ENCODE measurements around the gene CNIH3.

CNIH3 gene

GRCh38 chr1:224585051-224585450, 31.1 kb upstream of the CNIH3 start:
- no peak for TF ChIP-seq TCF4 (CRISPR knock-in tag; IDR thresholded peaks at IDR 0.05; ENCODE audit: borderline replicate concordance)
- TF ChIP-seq ISL1 (CRISPR knock-in tag; IDR thresholded peaks at IDR 0.05), result no peak
- TF ChIP-seq TSHZ2 (CRISPR knock-in tag; IDR thresholded peaks at IDR 0.05), result no peak
- no peak for TF ChIP-seq ESRRG (CRISPR knock-in tag; IDR thresholded peaks at IDR 0.05)
- no peak for TF ChIP-seq ZNF8 (CRISPR knock-in tag; IDR thresholded peaks at IDR 0.05)
- TF ChIP-seq, protein P1, sequence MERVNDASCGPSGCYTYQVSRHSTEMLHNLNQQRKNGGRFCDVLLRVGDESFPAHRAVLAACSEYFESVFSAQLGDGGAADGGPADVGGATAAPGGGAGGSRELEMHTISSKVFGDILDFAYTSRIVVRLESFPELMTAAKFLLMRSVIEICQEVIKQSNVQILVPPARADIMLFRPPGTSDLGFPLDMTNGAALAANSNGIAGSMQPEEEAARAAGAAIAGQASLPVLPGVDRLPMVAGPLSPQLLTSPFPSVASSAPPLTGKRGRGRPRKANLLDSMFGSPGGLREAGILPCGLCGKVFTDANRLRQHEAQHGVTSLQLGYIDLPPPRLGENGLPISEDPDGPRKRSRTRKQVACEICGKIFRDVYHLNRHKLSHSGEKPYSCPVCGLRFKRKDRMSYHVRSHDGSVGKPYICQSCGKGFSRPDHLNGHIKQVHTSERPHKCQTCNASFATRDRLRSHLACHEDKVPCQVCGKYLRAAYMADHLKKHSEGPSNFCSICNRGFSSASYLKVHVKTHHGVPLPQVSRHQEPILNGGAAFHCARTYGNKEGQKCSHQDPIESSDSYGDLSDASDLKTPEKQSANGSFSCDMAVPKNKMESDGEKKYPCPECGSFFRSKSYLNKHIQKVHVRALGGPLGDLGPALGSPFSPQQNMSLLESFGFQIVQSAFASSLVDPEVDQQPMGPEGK (CRISPR knock-in tag; IDR thresholded peaks at IDR 0.05; ENCODE audit: borderline replicate concordance), result no peak
- no peak for TF ChIP-seq SNAI2 (CRISPR knock-in tag; IDR thresholded peaks at IDR 0.05)
- TF ChIP-seq GLIS3 (CRISPR knock-in tag; IDR thresholded peaks at IDR 0.05), result no peak
- no peak for TF ChIP-seq ZC3H10 (CRISPR knock-in tag; IDR thresholded peaks at IDR 0.05)
- TF ChIP-seq ZNF565 (CRISPR knock-in tag; conservative IDR thresholded peaks at IDR 0.05; ENCODE audit: low read depth), result no peak
- ATAC-seq, result no peak

GRCh38 chr1:224587051-224587450, 29.1 kb upstream of the CNIH3 start:
- TF ChIP-seq CSRNP3 (CRISPR knock-in tag; IDR thresholded peaks at IDR 0.05) (no peak), ZNF565 (CRISPR knock-in tag; conservative IDR thresholded peaks at IDR 0.05; ENCODE audit: low read depth) (no peak), ZC3H10 (CRISPR knock-in tag; IDR thresholded peaks at IDR 0.05) (no peak), TSHZ2 (CRISPR knock-in tag; IDR thresholded peaks at IDR 0.05) (no peak), PPARA (CRISPR knock-in tag; IDR thresholded peaks at IDR 0.05; ENCODE audit: borderline replicate concordance) (no peak), ISL1 (CRISPR knock-in tag; IDR thresholded peaks at IDR 0.05) (no peak), ZFP30 (CRISPR knock-in tag; IDR thresholded peaks at IDR 0.05) (no peak), ESRRG (CRISPR knock-in tag; IDR thresholded peaks at IDR 0.05) (no peak), ZNF70 (CRISPR knock-in tag; IDR thresholded peaks at IDR 0.05) (no peak)
- no peak for ATAC-seq

GRCh38 chr1:224588515-224588914, 27.6 kb upstream of the CNIH3 start:
- TF ChIP-seq TOX (CRISPR knock-in tag; IDR thresholded peaks at IDR 0.05; ENCODE audit: borderline replicate concordance) (no peak), RARB (CRISPR knock-in tag; IDR thresholded peaks at IDR 0.05) (no peak), ZNF8 (CRISPR knock-in tag; IDR thresholded peaks at IDR 0.05) (no peak), ISL1 (CRISPR knock-in tag; IDR thresholded peaks at IDR 0.05) (no peak), CSRNP3 (CRISPR knock-in tag; IDR thresholded peaks at IDR 0.05) (no peak), PPARA (CRISPR knock-in tag; IDR thresholded peaks at IDR 0.05; ENCODE audit: borderline replicate concordance) (no peak), CREB5 (CRISPR knock-in tag; IDR thresholded peaks at IDR 0.05; ENCODE audit: low read depth) (no peak), ZFP30 (CRISPR knock-in tag; IDR thresholded peaks at IDR 0.05) (no peak), ZFP3 (CRISPR knock-in tag; IDR thresholded peaks at IDR 0.05) (no peak), CSDC2 (CRISPR knock-in tag; IDR thresholded peaks at IDR 0.05) (no peak), SNAI2 (CRISPR knock-in tag; IDR thresholded peaks at IDR 0.05) (no peak), GLIS3 (CRISPR knock-in tag; IDR thresholded peaks at IDR 0.05) (no peak), ZNF70 (CRISPR knock-in tag; IDR thresholded peaks at IDR 0.05) (no peak)
- no peak for ATAC-seq

All from SK-N-SH treated with all-trans-retinoic acid at 6 μM for 48 hours (cell line).